ENCODE data around the gene CHAD. TPM values are rescaled to one million over a fixed set of nuclear protein-coding genes. Genes with fewer than 3 reads are reported as not detected.

The CHAD gene
- polyA plus RNA-seq, 1 experiment = not detected

- Histone ChIP-seq H3K36me3 (ENCODE audit: control insufficient read depth, insufficient read depth, low read length) (no peaks in the 10 kb centered on the region), H3K4me3 (ENCODE audit: low read depth, low read length) (no peak overlapping the region), H3K27me3 (ENCODE audit: control insufficient read depth, insufficient read depth, low read length) (no peaks in the 10 kb centered on the region)
- ChIA-PET CTCF (interaction anchor here (1.3 kb wide), 1 partner anchor 40 kb away, joined by 5 read pairs; the partner anchor contains the start of gene RSAD1), POLR2A (no interaction called here)
- no peak for DNase-seq (ENCODE audit: low read depth)
- TF ChIP-seq CTCF (IDR thresholded peaks at IDR 0.05; ENCODE audit: insufficient read depth, low read depth, low read length) = no peak
Observed at GRCh38 chr17:50439008-50439407, 29.7 kb downstream of the CHAD start.

GRCh38 chr17:50437409-50437808 lies 31.3 kb downstream of the CHAD start:
- Histone ChIP-seq H3K36me3 (ENCODE audit: control insufficient read depth, insufficient read depth, low read length) (no peaks in the 10 kb centered on the region), H3K4me3 (ENCODE audit: low read depth, low read length) (no peak overlapping the region), H3K27me3 (ENCODE audit: control insufficient read depth, insufficient read depth, low read length) (no peaks in the 10 kb centered on the region)
- no peak for TF ChIP-seq CTCF (IDR thresholded peaks at IDR 0.05; ENCODE audit: insufficient read depth, low read depth, low read length)
- ChIA-PET CTCF (interaction anchor here (2.0 kb wide), 1 partner anchor 11 kb away, joined by 5 read pairs; the partner anchor contains the start of gene ACSF2), POLR2A (no interaction called here)
- DNase-seq (ENCODE audit: low read depth) = no peak

GRCh38 chr17:50432125-50432762 lies 36.4 kb downstream of the CHAD start:
- Histone ChIP-seq H3K4me3 (ENCODE audit: low read depth, low read length) (no peak overlapping the region), H3K36me3 (ENCODE audit: control insufficient read depth, insufficient read depth, low read length) (no peaks in the 10 kb centered on the region), H3K27me3 (ENCODE audit: control insufficient read depth, insufficient read depth, low read length) (no peaks in the 10 kb centered on the region)
- ChIA-PET POLR2A (no interaction called here), CTCF (no interaction called here)
- DNase-seq (ENCODE audit: low read depth) = no peak
- TF ChIP-seq CTCF (IDR thresholded peaks at IDR 0.05; ENCODE audit: insufficient read depth, low read depth, low read length) = no peak

- H3K36me3 ChIP-seq (ENCODE audit: control insufficient read depth, insufficient read depth, low read length) = no peaks in the 10 kb centered on the region
- no peak overlapping the region for H3K4me3 ChIP-seq (ENCODE audit: low read depth, low read length)
- ChIA-PET POLR2A (no interaction called here), CTCF (interaction anchor here (0.8 to 1.4 kb wide), 3 partner anchors 24 to 34 kb away, joined by 3 to 4 read pairs (median 3); partner anchors contain the start of gene LRRC59)
- TF ChIP-seq CTCF (IDR thresholded peaks at IDR 0.05; ENCODE audit: insufficient read depth, low read depth, low read length) = no peak
- DNase-seq (ENCODE audit: low read depth) = no peak
- H3K27me3 ChIP-seq (ENCODE audit: control insufficient read depth, insufficient read depth, low read length) = no peaks in the 10 kb centered on the region
Observed at GRCh38 chr17:50430821-50431618, 37.7 kb downstream of the CHAD start.

- ChIA-PET POLR2A (no interaction called here), CTCF (interaction anchor here (1.2 to 1.4 kb wide), 2 partner anchors 31 to 33 kb away, joined by 3 to 6 read pairs; partner anchors contain the start of gene LRRC59)
- Histone ChIP-seq H3K36me3 (ENCODE audit: control insufficient read depth, insufficient read depth, low read length) (no peaks in the 10 kb centered on the region), H3K4me3 (ENCODE audit: low read depth, low read length) (no peak overlapping the region), H3K27me3 (ENCODE audit: control insufficient read depth, insufficient read depth, low read length) (no peaks in the 10 kb centered on the region)
- no peak for DNase-seq (ENCODE audit: low read depth)
- no peak for TF ChIP-seq CTCF (IDR thresholded peaks at IDR 0.05; ENCODE audit: insufficient read depth, low read depth, low read length)
Observed at GRCh38 chr17:50429793-50430192, 38.9 kb downstream of the CHAD start.
